ENCODE measurements around the gene HSPB7.
"Not testable (repeated sequence)": the region's sequence is repeated elsewhere in the genome, so short reads cannot be mapped to it uniquely, and the experiment has no call there.

GRCh38 chr1:16051949-16052348 is 34.1 kb upstream of the HSPB7 start:
- TF ChIP-seq, protein P1, sequence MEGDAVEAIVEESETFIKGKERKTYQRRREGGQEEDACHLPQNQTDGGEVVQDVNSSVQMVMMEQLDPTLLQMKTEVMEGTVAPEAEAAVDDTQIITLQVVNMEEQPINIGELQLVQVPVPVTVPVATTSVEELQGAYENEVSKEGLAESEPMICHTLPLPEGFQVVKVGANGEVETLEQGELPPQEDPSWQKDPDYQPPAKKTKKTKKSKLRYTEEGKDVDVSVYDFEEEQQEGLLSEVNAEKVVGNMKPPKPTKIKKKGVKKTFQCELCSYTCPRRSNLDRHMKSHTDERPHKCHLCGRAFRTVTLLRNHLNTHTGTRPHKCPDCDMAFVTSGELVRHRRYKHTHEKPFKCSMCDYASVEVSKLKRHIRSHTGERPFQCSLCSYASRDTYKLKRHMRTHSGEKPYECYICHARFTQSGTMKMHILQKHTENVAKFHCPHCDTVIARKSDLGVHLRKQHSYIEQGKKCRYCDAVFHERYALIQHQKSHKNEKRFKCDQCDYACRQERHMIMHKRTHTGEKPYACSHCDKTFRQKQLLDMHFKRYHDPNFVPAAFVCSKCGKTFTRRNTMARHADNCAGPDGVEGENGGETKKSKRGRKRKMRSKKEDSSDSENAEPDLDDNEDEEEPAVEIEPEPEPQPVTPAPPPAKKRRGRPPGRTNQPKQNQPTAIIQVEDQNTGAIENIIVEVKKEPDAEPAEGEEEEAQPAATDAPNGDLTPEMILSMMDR (IDR thresholded peaks at IDR 0.05): not testable (repeated sequence)
- not testable (repeated sequence) for TF ChIP-seq POLR2A, POLR2AphosphoS5, EP300 (IDR thresholded peaks at IDR 0.05)
